ENCODE data around the gene RRP1.

- TF ChIP-seq POLR2A (IDR thresholded peaks at IDR 0.05), result no peak
- TF ChIP-seq, protein P1, sequence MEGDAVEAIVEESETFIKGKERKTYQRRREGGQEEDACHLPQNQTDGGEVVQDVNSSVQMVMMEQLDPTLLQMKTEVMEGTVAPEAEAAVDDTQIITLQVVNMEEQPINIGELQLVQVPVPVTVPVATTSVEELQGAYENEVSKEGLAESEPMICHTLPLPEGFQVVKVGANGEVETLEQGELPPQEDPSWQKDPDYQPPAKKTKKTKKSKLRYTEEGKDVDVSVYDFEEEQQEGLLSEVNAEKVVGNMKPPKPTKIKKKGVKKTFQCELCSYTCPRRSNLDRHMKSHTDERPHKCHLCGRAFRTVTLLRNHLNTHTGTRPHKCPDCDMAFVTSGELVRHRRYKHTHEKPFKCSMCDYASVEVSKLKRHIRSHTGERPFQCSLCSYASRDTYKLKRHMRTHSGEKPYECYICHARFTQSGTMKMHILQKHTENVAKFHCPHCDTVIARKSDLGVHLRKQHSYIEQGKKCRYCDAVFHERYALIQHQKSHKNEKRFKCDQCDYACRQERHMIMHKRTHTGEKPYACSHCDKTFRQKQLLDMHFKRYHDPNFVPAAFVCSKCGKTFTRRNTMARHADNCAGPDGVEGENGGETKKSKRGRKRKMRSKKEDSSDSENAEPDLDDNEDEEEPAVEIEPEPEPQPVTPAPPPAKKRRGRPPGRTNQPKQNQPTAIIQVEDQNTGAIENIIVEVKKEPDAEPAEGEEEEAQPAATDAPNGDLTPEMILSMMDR (IDR thresholded peaks at IDR 0.05), result no peak
These were observed 4.9 kb downstream of the RRP1 start for GRCh38 chr21:43794311-43794710.

Data from Peyer's patch (tissue), 4 donors.